OCI-LY1 (cell line): Measurements from ENCODE around the gene B3GALT5.

ENCODE experiments used
- H2AFZ ChIP-seq: fragments of 200-600 bp; sonication (generic), shearing (Covaris generic); 2 replicates; pipeline ENCODE4 v1.6.0; 2014; ENCODE audit warnings: antibody characterized with exemption, mild to moderate bottlenecking, low read length
- H3F3A ChIP-seq: fragments of 200-600 bp; sonication (generic), shearing (Covaris generic); 2 replicates; pipeline ENCODE4 v1.6.0; 2014; ENCODE audit warnings: mild to moderate bottlenecking, antibody characterized with exemption, low read length, moderate library complexity; ENCODE audit not compliant: insufficient read depth
- H3K27ac ChIP-seq: fragments of 200-600 bp; sonication (generic); 2 replicates; pipeline ENCODE4 v1.5.1; 2014; ENCODE audit warnings: low read length, mixed run types, mild to moderate bottlenecking, low read depth; ENCODE audit not compliant: poor library complexity, severe bottlenecking
- H3K27me3 ChIP-seq: fragments of 200-600 bp; sonication (generic); 2 replicates; pipeline ENCODE4 v1.6.0; 2014; ENCODE audit warnings: antibody characterized with exemption, mild to moderate bottlenecking, low read length, moderate library complexity; ENCODE audit not compliant: insufficient read depth
- H3K36me3 ChIP-seq: fragments of 200-600 bp; sonication (generic); 2 replicates; pipeline ENCODE4 v1.6.1; 2014; ENCODE audit warnings: mild to moderate bottlenecking, antibody characterized with exemption, low read length, moderate library complexity, mixed read lengths; ENCODE audit not compliant: insufficient read depth
- H3K4me1 ChIP-seq: fragments of 200-600 bp; sonication (generic); 2 replicates; pipeline ENCODE4 v1.5.1; 2014; ENCODE audit warnings: mild to moderate bottlenecking, low read length, moderate library complexity; ENCODE audit not compliant: insufficient read depth, severe bottlenecking
- H3K4me2 ChIP-seq: fragments of 200-600 bp; sonication (generic), shearing (Covaris generic); 2 replicates; pipeline ENCODE4 v1.6.1; 2014; ENCODE audit warnings: low read length
- H3K4me3 ChIP-seq: fragments of 200-600 bp; sonication (generic); 2 replicates; pipeline ENCODE4 v1.5.1; 2014; ENCODE audit warnings: low read length, low read depth, mild to moderate bottlenecking, mixed read lengths; ENCODE audit not compliant: poor library complexity, severe bottlenecking
- H3K79me2 ChIP-seq: fragments of 200-600 bp; shearing (Covaris generic); 2 replicates; pipeline ENCODE4 v1.6.1; 2016; ENCODE audit warnings: mixed run types, low read length, mixed read lengths; ENCODE audit not compliant: insufficient read depth
- H3K9ac ChIP-seq: fragments of 200-600 bp; sonication (generic), shearing (Covaris generic); 2 replicates; pipeline ENCODE4 v1.6.1; 2014; ENCODE audit warnings: mild to moderate bottlenecking, low read length, mixed read lengths
- H3K9me2 ChIP-seq: fragments of 200-600 bp; sonication (generic), shearing (Covaris generic); 2 replicates; pipeline ENCODE4 v1.6.1; 2014; ENCODE audit warnings: low read depth, mild to moderate bottlenecking, low read length, mixed read lengths
- H3K9me3 ChIP-seq: fragments of 200-600 bp; shearing (Covaris generic); 2 replicates; pipeline ENCODE4 v1.6.1; 2014; ENCODE audit warnings: low read length, mixed read lengths
- H4K20me1 ChIP-seq: fragments of 200-600 bp; sonication (generic), shearing (Covaris generic); 2 replicates; pipeline ENCODE4 v1.6.0; 2016; ENCODE audit warnings: mild to moderate bottlenecking, low read length; ENCODE audit not compliant: insufficient read depth
- CTCF ChIP-seq: fragments of 200-600 bp; sonication (generic), shearing (Covaris generic); IDR thresholded peaks from 2 replicates; pipeline ENCODE4 v1.5.1; 2017; ENCODE audit warnings: mild to moderate bottlenecking, antibody characterized with exemption, low read length, moderate library complexity, mixed read lengths
- EZH2 ChIP-seq: fragments of 200-600 bp; sonication (generic), shearing (Covaris generic); IDR thresholded peaks from 2 replicates; pipeline ENCODE4 v1.8.0; 2017; ENCODE audit warnings: borderline replicate concordance, mixed run types, mild to moderate bottlenecking, antibody characterized with exemption, low read length, moderate library complexity, mixed read lengths

B3GALT5 gene

GRCh38 chr21:39703578-39703977 is 90.8 kb downstream of the B3GALT5 start:
- no peaks in the 10 kb centered on the region for H3K9me2 ChIP-seq
- H3K27me3 ChIP-seq: no peaks in the 10 kb centered on the region; the same call in 1 of the 2 replicates
- H3F3A ChIP-seq: no peaks in the 10 kb centered on the region
- no peak for TF ChIP-seq CTCF
- no peak for TF ChIP-seq EZH2
- no peak overlapping the region for H3K9ac ChIP-seq
- no peaks in the 10 kb centered on the region for H3K79me2 ChIP-seq
- H3K4me2 ChIP-seq: no peak overlapping the region
- H2AFZ ChIP-seq: no peak overlapping the region
- H3K27ac ChIP-seq: no peak overlapping the region
- H3K36me3 ChIP-seq: no peaks in the 10 kb centered on the region
- H4K20me1 ChIP-seq: no peaks in the 10 kb centered on the region
- H3K4me3 ChIP-seq: no peak overlapping the region
- H3K9me3 ChIP-seq: no peaks in the 10 kb centered on the region
- no peaks in the 10 kb centered on the region for H3K4me1 ChIP-seq

- no peaks in the 10 kb centered on the region for H4K20me1 ChIP-seq
- H3F3A ChIP-seq: no peaks in the 10 kb centered on the region
- H3K4me1 ChIP-seq: no peaks in the 10 kb centered on the region
- no peaks in the 10 kb centered on the region for H3K9me3 ChIP-seq
- H3K36me3 ChIP-seq: no peaks in the 10 kb centered on the region
- TF ChIP-seq CTCF (no peak), EZH2 (no peak)
- H3K9ac ChIP-seq: no peak overlapping the region
- H3K27ac ChIP-seq: no peak overlapping the region
- no peaks in the 10 kb centered on the region for H3K79me2 ChIP-seq
- no peak overlapping the region for H3K4me2 ChIP-seq
- no peaks in the 10 kb centered on the region; the same call in 1 of the 2 replicates for H3K27me3 ChIP-seq
- H2AFZ ChIP-seq: no peak overlapping the region
- H3K4me3 ChIP-seq: no peak overlapping the region
- no peaks in the 10 kb centered on the region for H3K9me2 ChIP-seq
Observed at GRCh38 chr21:39705849-39706248, 93.1 kb downstream of the B3GALT5 start.

- H3K4me2 ChIP-seq: no peak overlapping the region
Observed at GRCh38 chr21:39707316-39707715, 94.6 kb downstream of the B3GALT5 start.

More at GRCh38 chr21:39707316-39707715, 94.6 kb downstream of the B3GALT5 start:
- Histone ChIP-seq H3K9ac (no peak overlapping the region), H2AFZ (no peak overlapping the region), H3K4me1 (no peaks in the 10 kb centered on the region), H3K36me3 (no peaks in the 10 kb centered on the region), H3K4me3 (no peak overlapping the region), H3K79me2 (no peaks in the 10 kb centered on the region), H3K27me3 (no peaks in the 10 kb centered on the region; the same call in 1 of the 2 replicates), H4K20me1 (no peaks in the 10 kb centered on the region), H3K27ac (no peak overlapping the region), H3K9me3 (no peaks in the 10 kb centered on the region), H3F3A (no peaks in the 10 kb centered on the region), H3K9me2 (no peaks in the 10 kb centered on the region)
- TF ChIP-seq EZH2 (no peak), CTCF (no peak)
